Measurements from ENCODE around the gene DCUN1D2.

DCUN1D2 gene

GRCh38 chr13:113406321-113407102, 84.0 kb downstream of the DCUN1D2 start:
- DNase-seq: no peak
